Stomach (tissue), 9 donors: ENCODE measurements around the gene KSR2. TPM values are rescaled to one million over a fixed set of nuclear protein-coding genes. Genes with fewer than 3 reads are reported as not detected.
"Not testable (repeated sequence)": the region's sequence is repeated elsewhere in the genome, so short reads cannot be mapped to it uniquely, and the experiment has no call there.

Experiments
- DNase-seq, 2 donors: peaks; one replicate each; pipeline versions ENCODE4 v3.0.0 to v3.0.0-alpha.2; 2013 to 2019
- H3K27ac ChIP-seq, 5 donors: fragments of 200-600 bp in 4 of 5; sonication (generic) in 4 of 5; one replicate each; pipeline ENCODE4 v1.5.1; 2013 to 2019; ENCODE audit warnings: mild to moderate bottlenecking in 1 of 5, moderate library complexity in 1 of 5
- H3K27me3 ChIP-seq, 3 donors: fragments of 200-600 bp; sonication (generic); one replicate each; pipeline ENCODE4 v1.5.1; 2017 to 2019; ENCODE audit warnings: mixed run types in 1 of 3
- H3K36me3 ChIP-seq, 4 donors: fragments of 200-600 bp; sonication (generic); 1 replicate in 3 of 4; 2 replicates in 1 of 4; pipeline ENCODE4 v1.5.1; 2016 to 2019
- H3K4me1 ChIP-seq, 4 donors: fragments of 200-600 bp; sonication (generic); one replicate each; pipeline ENCODE4 v1.5.1; 2016 to 2019
- H3K4me3 ChIP-seq, 4 donors: fragments of 200-600 bp; sonication (generic) in 3 of 4; one replicate each; pipeline ENCODE4 v1.5.1; 2016 to 2019; ENCODE audit warnings: mild to moderate bottlenecking in 1 of 4
- H3K9me3 ChIP-seq, 4 donors: fragments of 200-600 bp; sonication (generic); one replicate each; pipeline ENCODE4 v1.5.1; 2016 to 2019
- CTCF ChIP-seq, 7 experiments: fragments of 450-650 bp in 4 of 7; fragments of 200-600 bp in 3 of 7; sonication (generic) in 3 of 7; IDR thresholded peaks; one replicate each; pipeline ENCODE4 v1.5.1; 2016 to 2019; ENCODE audit warnings: antibody characterized with exemption in 7 of 7, control low read depth in 2 of 7, mild to moderate bottlenecking in 1 of 7
- EP300 ChIP-seq: sonication (generic); formaldehyde crosslinking; IDR thresholded peaks from one replicate; pipeline ENCODE4 v1.6.1; 2017; ENCODE audit warnings: antibody characterized with exemption
- POLR2A ChIP-seq, 4 donors: fragments of 450-650 bp; IDR thresholded peaks; one replicate each; pipeline ENCODE4 v1.6.1; 2016; ENCODE audit warnings: antibody characterized with exemption in 4 of 4, control low read depth in 2 of 4, mild to moderate bottlenecking in 1 of 4, moderate library complexity in 1 of 4
- POLR2AphosphoS5 ChIP-seq, 3 donors: sonication (generic); formaldehyde crosslinking; IDR thresholded peaks; one replicate each; pipeline ENCODE4 v1.6.1; 2016; ENCODE audit warnings: antibody characterized with exemption in 3 of 3
- WGBS, 5 donors: extraction: QIAGEN DNeasy Blood & Tissue Kit in 3 of 5; methylation state at CpG; one replicate each; pipeline versions ENCODE4 v1.1.5 to v1.1.7; 2013 to 2018; 5-methylcytosine and 5-hydroxymethylcytosine counted together
- intact Hi-C: fragments of 100-400 bp; cut with DNase I; formaldehyde crosslinking; loops from one replicate; pipeline ENCODE4 v1.15.1; 2023; ENCODE audit warnings: low total_unique reads
- polyA plus RNA-seq, 3 donors: library from polyadenylated mRNA; stranded (reverse); fragments of 200-250 nt; gene quantifications; one replicate each; pipeline ENCODE4 v1.2.3, GENCODE V29; 2013
- total RNA-seq, 5 donors: library from RNA; depleted of rRNA; stranded (reverse); fragments of >200 nt; gene quantifications; one replicate each; pipeline versions ENCODE4 v1.1.0 to v1.2.3, GENCODE V29; 2014 to 2016
- donor health status: healthy with polysubstance abuse.
- donor health status: Bipolar disorder and iron deficiency.
- donor health status: healthy.

KSR2 gene
- total and polyA plus RNA-seq, 8 donors, result 0.03 to 1.4 (median 0.26) TPM; not detected in 2

- H3K27ac ChIP-seq, result no peak overlapping the region
- H3K4me1 ChIP-seq, result no peaks in the 10 kb centered on the region
- peaks cover 0 to 8% (median 0%) of the 10 kb centered on the region in 4 donors for H3K9me3 ChIP-seq
- intact Hi-C loops, result no loop called here
- no peak for TF ChIP-seq CTCF (IDR thresholded peaks at IDR 0.05)
- no peak for TF ChIP-seq POLR2A (IDR thresholded peaks at IDR 0.05)
- TF ChIP-seq POLR2AphosphoS5 (IDR thresholded peaks at IDR 0.05), result no peak
- TF ChIP-seq EP300, result no peak
- no peak for DNase-seq
- no peak overlapping the region for H3K4me3 ChIP-seq
- no peaks in the 10 kb centered on the region for H3K36me3 ChIP-seq
- H3K27me3 ChIP-seq, result no peaks in the 10 kb centered on the region
- 69 to 75% (median 72%) methylated on average over 14 of the region's 14 CpGs for WGBS, 5 donors
Measured at GRCh38 chr12:117897372-117898161, 71.2 kb downstream of the KSR2 start.

GRCh38 chr12:117896009-117896408, 72.8 kb downstream of the KSR2 start:
- WGBS, 5 donors, result 94 to 100% (median 96%) methylated on average over 1 of the region's 1 CpG
- H3K27me3 ChIP-seq, result no peaks in the 10 kb centered on the region
- H3K27ac ChIP-seq, result no peak overlapping the region
- DNase-seq, result no peak
- peaks cover 0 to 8% (median 0%) of the 10 kb centered on the region in 4 donors for H3K9me3 ChIP-seq
- H3K4me1 ChIP-seq, result no peaks in the 10 kb centered on the region
- intact Hi-C loops, result no loop called here
- no peak overlapping the region for H3K4me3 ChIP-seq
- no peaks in the 10 kb centered on the region for H3K36me3 ChIP-seq
- TF ChIP-seq POLR2A (IDR thresholded peaks at IDR 0.05) (no peak), EP300 (no peak), CTCF (IDR thresholded peaks at IDR 0.05) (no peak), POLR2AphosphoS5 (IDR thresholded peaks at IDR 0.05) (no peak)

- no peak for TF ChIP-seq POLR2AphosphoS5 (IDR thresholded peaks at IDR 0.05)
- TF ChIP-seq POLR2A (IDR thresholded peaks at IDR 0.05), result no peak
- TF ChIP-seq CTCF (IDR thresholded peaks at IDR 0.05), result no peak
- DNase-seq, result no peak
- Histone ChIP-seq H3K27me3 (no peaks in the 10 kb centered on the region), H3K9me3 (no peaks in the 10 kb centered on the region), H3K27ac (no peak overlapping the region), H3K36me3 (no peaks in the 10 kb centered on the region), H3K4me1 (no peaks in the 10 kb centered on the region), H3K4me3 (no peak overlapping the region)
- intact Hi-C loops, result no loop called here
Measured at GRCh38 chr12:117892441-117892840, 76.3 kb downstream of the KSR2 start.

- intact Hi-C loops, H3K36me3 ChIP-seq, H3K9me3 ChIP-seq, H3K27me3 ChIP-seq, H3K4me3 ChIP-seq, H3K4me1 ChIP-seq, DNase-seq, H3K27ac ChIP-seq: not testable (repeated sequence)
- WGBS, 5 donors, result 82 to 92% (median 87%) methylated on average over 3 of the region's 3 CpGs
Measured at GRCh38 chr12:117891265-117891664, 77.5 kb downstream of the KSR2 start.

GRCh38 chr12:117890644-117891043, 78.1 kb downstream of the KSR2 start:
- intact Hi-C loops, result no loop called here
- Histone ChIP-seq H3K4me3 (no peak overlapping the region), H3K27ac (no peak overlapping the region), H3K27me3 (no peaks in the 10 kb centered on the region), H3K4me1 (no peaks in the 10 kb centered on the region), H3K36me3 (no peaks in the 10 kb centered on the region), H3K9me3 (no peaks in the 10 kb centered on the region)
- no peak for DNase-seq
- TF ChIP-seq POLR2AphosphoS5 (IDR thresholded peaks at IDR 0.05), result no peak
- no peak for TF ChIP-seq EP300
- TF ChIP-seq POLR2A (IDR thresholded peaks at IDR 0.05), result no peak
- no peak for TF ChIP-seq CTCF (IDR thresholded peaks at IDR 0.05)
- WGBS, 5 donors, result 65 to 86% (median 76%) methylated on average over 2 of the region's 2 CpGs
